GF-D8 (cell line): ENCODE results near the gene CDK6.

ENCODE experiments used
- DNase-seq: peaks from one replicate; lab custom pipeline; 2025; lab: John Stamatoyannopoulos, UW

Gene CDK6

GRCh38 chr7:92793656-92794205 is 42.6 kb downstream of the CDK6 start:
- no peak for DNase-seq

DNA sequence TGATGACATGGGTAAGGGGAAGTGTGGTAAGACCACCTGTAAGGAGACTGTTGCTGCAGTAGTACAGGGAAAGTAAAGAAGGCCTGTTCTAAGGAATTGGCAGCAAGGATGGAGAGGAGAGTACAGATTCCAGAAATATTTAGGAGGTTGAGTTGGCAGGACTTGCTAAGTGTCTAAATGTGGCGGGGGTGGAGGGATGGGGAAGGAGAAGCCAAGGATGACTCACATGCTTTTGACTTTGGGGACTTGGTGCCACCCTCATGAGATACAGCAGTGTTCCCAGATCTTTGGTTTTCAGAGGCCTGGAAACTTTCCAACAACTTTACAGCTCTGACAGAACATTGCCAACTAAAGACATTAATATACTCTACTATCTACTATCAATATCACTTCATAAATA is 45.4 kb downstream of the CDK6 start:
- DNase-seq = no peak

- no peak for DNase-seq
Observed at GRCh38 chr7:92788559-92789183, 47.7 kb downstream of the CDK6 start.

- no peak for DNase-seq
Observed at GRCh38 chr7:92785923-92786322, 50.5 kb downstream of the CDK6 start.

- no peak for DNase-seq
Observed at GRCh38 chr7:92784935-92785334, 51.4 kb downstream of the CDK6 start.

DNA sequence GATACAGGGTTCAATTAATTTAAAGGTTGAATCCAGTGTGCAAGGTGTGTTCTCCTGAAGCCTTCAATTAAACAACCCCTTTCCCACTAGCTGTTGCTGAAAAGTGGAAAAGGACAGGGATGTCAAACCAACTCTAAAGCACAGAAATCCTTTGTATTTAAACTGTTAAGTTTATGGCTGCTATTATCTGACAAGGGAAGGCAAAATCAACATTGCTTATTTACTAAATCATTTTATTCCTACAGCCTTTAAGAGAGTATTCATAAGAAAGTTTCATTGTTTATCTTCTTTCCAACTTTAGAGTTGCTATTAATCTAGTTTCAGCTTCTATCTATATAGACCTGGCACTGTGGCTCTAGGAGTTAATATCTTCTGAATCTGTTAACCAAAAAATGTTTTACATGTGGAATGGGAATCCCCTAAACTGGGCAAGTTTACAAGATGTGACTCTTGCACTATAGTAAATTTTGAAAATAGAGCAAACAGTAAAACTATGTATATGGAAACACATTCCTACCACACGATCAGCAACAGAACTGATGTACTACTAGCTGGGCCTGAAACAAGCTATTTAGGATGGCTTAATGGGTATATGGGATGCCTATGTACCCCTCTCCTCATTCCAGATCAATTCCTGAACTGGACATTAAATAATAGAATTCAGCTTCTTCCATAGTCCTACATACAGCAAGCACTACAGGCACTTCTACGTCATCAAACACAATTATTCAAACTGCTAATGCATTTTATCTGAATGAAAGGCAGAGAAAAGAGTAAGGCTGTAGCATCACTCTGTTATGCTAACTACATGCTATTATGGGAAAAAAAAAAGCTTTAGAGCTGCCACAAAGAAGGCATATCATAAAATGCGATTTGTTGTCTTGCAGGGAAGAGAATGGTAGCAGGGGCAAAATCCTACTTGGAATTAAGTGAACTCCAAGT is 52.8 kb downstream of the CDK6 start:
- no peak for DNase-seq

GRCh38 chr7:92782855-92783254 is 53.5 kb downstream of the CDK6 start:
- DNase-seq = no peak

DNA sequence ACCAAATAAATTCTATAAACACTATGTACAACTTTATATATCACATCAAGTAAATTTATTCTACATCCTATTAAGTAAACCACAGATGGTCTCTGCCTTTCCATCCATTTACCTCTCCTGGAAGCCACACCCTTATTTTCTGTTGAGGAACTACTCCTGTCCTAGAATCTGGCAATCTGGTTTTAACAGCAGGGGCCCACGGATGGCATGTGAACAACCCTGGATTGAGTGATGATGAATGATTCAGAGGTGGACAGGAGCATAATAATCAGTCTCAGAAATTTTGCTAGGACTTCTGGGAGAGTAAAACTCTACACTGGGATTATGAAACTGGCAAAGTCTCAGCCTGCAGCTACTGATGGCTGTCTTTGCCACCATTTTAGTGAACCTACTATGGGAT is 54.1 kb downstream of the CDK6 start:
- no peak for DNase-seq

GRCh38 chr7:92781117-92781720 is 55.2 kb downstream of the CDK6 start:
- DNase-seq = peak; percentile 24

GRCh38 chr7:92778972-92779371 is 57.4 kb downstream of the CDK6 start:
- peak; percentile 83 for DNase-seq

DNA sequence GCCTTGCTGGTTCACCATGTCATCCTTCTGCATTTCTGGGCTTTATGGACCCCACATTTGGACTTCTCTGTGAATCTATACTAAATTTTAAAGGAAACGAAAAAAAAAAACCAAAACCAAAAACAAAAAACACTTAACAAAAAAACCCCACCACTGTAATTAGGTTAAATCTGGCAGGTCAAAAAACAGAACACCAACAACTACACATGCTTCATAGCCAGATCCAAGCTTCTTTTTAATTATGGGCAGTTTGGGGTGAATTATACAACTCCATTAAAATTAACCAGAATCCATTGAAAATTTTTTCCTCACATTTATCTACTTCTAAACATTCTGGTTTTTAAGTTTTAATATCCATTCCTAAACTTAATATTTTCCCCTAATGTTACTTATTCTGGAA is 58.4 kb downstream of the CDK6 start:
- DNase-seq = no peak

DNA sequence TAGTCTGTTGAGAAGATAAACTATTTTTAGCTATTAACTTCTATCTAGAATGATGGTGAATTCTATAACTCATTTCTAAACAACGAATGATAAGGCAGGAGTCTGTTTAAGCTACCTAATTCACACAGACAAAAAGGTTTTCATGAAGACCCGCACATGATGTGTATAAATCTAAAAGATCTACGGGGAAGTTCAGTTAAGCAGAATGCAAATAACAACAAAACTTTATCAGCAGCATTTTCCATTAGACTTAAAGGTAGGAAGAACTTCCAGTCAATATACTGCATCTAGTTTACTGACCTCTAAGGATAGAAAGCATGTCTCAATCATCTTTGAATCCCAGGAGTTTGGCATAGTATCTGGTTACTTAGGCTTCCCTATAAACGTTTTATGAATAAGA is 62.6 kb downstream of the CDK6 start:
- no peak for DNase-seq

DNA sequence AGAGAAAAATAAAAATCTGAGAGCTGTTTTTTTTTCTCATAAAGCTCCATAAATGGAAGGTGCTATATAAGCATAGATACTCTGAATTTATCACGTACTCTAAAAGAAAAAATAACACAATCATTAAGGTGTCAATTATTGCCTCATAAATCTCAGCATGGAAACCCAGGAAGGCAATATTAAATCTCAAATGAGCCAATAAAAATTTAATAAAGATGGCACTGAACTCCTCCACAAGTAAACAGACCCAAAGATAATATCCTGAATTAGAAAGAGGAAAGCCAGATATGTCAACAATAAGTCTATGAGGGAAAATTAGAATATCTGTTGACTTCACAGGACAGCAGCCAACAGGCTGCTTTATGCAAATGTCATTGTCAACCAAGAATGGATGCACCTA is 66.5 kb downstream of the CDK6 start:
- no peak for DNase-seq

DNA sequence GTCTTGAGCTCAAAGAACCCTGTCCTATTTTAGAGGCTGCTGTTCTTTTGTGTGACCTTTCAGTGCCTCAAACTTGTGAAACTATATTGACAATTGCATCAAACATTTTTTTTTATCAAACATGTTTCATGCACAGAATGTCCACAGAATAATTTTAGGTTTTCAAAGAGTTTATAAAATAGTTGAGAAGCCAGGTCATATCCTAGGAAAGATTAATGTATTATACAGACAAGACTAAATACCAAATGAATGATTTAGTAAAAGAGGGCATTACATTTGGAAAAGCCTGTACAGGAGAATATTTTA is 67.0 kb downstream of the CDK6 start:
- no peak for DNase-seq

DNA sequence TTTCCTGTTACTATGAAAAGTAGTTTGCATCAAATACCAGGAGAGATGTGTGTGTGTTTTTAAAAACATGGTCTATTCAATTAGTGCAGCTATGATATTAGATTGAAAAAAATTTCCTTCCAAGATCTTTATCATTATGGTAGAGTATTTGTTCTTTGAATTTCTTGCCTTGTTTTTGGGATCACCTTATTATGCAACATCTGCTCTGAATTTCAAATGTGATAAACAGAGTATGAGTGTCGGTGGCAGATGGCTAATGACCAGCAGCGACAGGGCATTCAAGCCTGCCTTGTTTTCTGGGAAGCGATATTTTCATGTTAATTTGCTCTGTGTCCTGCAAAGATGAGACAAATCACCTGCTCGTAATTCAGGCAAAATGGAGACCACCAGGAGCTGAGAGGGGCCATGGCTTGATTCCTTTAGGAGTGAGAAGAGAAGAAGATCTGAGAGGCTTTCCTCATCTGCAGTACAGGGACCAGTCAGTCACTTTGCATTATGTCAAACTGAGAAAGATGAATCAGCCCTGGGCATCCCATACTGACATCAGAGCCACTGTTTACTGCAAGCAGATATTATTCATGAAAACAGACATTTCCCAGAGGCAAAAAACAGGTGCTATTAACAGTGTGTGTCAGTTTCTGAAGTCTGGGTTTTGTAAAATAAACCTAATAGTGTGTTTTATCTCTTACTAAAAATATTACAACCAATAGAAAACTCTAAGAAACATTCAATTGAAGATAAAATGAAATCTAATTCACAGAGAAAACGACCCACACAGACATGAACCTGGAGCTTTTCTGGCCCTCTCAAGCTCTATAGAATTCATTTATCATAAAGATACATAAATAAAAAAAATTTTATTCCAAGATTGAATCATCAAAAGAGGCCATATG is 67.6 kb downstream of the CDK6 start:
- DNase-seq = no peak

GRCh38 chr7:92767437-92767836 is 68.9 kb downstream of the CDK6 start:
- DNase-seq = no peak

- no peak for DNase-seq
Observed at GRCh38 chr7:92766461-92767003, 69.8 kb downstream of the CDK6 start.

- no peak for DNase-seq
Observed at GRCh38 chr7:92765725-92766124, 70.6 kb downstream of the CDK6 start.

DNA sequence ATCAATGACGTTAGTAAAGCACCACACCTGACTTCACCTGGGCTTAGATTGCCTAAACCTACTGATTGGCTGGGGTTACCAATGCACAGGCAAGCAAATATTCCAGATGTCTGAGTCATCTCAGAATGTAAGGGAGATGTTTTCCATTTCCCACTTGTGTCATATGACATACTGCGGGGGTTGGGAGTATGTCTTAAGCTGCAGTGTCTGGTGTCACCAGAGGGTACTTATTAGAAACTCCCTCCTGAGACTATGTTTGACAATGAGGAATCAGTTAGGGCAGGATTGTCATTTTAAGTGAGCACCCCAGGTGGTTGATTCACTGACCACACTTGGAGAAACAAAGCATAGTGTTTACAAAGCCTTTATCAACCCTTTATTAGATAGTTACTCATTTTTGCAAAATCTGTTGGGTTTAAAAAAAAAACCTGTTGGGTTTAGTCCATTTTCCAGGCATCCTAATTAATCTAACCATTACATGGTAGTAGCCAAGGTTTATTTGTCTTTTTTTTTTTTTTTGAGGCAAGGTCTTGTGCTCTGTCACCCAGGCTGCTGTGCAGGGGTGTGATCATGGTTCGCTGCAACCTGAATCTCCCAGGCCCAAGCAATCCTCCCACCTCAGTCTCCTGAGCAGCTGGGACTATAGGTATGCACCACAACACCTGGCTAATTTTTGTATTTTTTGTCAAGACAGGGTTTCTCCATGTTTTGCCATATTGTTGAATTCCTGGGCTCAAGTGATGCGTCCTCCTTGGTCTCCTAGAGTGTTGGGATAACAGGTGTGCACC is 72.5 kb downstream of the CDK6 start:
- DNase-seq = no peak

GRCh38 chr7:92762851-92763250 is 73.5 kb downstream of the CDK6 start:
- no peak for DNase-seq
